GM20000 (cell line): ENCODE data around the gene ABCA7.

Experiments
- DNase-seq: peaks from one replicate; pipeline ENCODE4 v3.0.0; 2012; ENCODE audit warnings: low spot score
- TF ChIP-seq, protein P1 (sequence below): IDR thresholded peaks from 2 replicates; pipeline ENCODE4 v1.5.1; 2012; ENCODE audit warnings: mild to moderate bottlenecking, control low read depth; ENCODE audit errors: extremely low read depth, missing control alignments

ABCA7 gene

DNA sequence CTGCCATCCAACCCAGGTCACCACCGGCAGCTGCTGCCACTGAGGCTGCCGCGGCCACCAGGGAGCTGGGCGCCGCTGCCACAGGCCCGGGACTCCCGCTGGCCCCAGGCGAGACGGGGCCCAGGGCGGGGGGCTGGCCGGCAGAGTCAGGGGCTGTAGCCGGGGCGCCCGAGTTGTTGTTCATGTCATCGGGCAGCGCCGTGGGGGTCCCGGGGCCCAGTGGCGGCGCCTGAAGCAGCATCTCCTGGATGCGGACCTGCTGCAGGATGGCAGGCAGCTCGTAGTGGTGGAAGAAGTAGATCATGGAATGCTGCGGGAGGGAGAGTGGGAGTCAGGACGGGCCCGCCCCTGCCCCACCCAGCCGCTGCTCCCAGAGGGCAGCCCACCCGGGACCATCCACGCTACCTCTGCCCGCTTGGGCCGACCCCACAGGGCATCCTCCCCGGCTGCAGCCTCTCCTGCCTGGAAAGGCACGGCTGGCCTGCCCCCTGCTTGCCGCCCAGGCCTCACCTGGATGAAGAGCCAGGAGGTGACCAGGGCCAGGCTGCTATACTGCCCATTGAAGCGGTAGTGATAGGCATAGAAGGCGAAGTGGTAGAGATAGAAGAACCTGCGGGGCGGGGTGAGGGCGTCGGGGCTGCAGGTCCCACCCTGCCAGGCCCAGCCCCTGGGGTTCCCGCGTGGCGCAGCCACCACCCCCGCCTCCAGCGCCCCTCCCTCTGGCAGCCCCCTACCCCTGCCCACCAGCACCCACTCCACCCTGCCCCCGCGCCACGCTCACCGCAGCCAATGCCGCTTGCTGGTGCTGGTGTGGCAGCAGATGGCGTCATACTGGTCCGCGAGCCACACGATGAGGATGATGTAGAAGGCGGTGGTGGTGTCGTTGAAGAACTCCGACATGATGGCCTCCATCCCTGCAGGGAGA is 29.1 kb upstream of the ABCA7 start:
- DNase-seq = no peak
- TF ChIP-seq, protein P1, sequence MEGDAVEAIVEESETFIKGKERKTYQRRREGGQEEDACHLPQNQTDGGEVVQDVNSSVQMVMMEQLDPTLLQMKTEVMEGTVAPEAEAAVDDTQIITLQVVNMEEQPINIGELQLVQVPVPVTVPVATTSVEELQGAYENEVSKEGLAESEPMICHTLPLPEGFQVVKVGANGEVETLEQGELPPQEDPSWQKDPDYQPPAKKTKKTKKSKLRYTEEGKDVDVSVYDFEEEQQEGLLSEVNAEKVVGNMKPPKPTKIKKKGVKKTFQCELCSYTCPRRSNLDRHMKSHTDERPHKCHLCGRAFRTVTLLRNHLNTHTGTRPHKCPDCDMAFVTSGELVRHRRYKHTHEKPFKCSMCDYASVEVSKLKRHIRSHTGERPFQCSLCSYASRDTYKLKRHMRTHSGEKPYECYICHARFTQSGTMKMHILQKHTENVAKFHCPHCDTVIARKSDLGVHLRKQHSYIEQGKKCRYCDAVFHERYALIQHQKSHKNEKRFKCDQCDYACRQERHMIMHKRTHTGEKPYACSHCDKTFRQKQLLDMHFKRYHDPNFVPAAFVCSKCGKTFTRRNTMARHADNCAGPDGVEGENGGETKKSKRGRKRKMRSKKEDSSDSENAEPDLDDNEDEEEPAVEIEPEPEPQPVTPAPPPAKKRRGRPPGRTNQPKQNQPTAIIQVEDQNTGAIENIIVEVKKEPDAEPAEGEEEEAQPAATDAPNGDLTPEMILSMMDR = no peak

DNA sequence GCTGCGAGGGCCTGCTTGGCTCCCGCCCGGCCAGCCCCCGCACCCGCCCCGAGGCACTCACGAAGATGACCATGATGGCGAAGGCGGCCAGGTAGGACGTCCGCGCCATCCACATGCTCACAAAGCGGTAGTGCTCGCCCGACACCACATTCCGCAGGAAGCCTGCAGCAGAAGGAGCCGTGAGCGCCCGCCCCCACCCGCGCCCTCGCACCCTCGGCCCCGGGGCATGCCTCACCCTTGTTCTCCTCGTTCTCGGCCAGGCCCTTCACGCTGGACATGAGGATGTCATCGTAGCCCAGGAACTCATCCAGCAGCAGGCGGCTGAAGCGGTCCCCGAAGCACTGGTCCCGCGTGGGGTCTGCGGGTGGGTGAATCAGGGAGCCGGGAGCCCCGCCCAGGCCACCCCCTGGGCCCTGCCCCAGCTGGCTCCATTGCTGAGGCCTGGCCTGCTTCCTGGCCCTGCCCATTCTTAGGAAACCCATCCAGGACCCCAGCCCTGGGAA is 28.0 kb upstream of the ABCA7 start:
- TF ChIP-seq, protein P1 = no peak
- no peak for DNase-seq

DNA sequence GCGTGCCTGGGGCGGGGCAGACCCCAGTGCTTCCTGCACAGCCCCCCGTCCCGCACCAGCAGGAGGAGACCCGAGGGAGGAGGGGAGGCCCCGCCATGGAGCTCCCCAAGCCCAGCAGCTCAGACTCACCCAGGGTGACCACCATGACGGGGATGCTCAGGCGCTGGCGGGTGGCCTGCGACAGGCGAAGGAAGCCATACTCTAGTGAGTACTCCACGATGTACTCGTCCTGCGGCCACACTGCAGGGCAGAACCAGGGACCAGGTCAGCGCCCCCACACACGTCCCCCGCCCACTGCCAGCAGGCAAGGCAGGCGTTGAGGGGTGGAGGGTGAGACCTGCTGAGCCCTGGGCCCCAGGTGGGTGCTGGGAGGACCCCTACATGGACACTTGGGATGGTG is 27.6 kb upstream of the ABCA7 start:
- TF ChIP-seq, protein P1 = no peak
- no peak for DNase-seq

DNA sequence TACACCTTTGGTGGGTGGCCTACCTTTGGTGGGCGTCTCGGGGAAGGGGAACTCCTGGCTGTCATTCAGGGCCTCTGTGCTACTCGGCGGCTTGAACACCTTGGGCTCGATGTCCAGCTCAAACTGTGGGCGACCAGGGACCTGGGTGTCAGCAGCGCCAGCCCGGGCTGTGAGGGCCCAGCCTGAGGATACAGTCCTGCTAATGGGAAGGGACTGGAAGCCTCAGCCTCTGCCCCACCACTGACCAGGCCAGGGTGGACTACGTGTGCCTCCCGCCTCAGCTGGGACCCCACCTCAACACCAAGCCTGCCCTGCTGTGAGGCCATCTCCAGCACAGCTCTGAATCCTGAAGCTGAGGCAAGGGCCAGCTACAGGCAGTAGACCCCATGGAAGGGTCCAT is 26.7 kb upstream of the ABCA7 start:
- DNase-seq = no peak
- TF ChIP-seq, protein P1 = no peak

DNA sequence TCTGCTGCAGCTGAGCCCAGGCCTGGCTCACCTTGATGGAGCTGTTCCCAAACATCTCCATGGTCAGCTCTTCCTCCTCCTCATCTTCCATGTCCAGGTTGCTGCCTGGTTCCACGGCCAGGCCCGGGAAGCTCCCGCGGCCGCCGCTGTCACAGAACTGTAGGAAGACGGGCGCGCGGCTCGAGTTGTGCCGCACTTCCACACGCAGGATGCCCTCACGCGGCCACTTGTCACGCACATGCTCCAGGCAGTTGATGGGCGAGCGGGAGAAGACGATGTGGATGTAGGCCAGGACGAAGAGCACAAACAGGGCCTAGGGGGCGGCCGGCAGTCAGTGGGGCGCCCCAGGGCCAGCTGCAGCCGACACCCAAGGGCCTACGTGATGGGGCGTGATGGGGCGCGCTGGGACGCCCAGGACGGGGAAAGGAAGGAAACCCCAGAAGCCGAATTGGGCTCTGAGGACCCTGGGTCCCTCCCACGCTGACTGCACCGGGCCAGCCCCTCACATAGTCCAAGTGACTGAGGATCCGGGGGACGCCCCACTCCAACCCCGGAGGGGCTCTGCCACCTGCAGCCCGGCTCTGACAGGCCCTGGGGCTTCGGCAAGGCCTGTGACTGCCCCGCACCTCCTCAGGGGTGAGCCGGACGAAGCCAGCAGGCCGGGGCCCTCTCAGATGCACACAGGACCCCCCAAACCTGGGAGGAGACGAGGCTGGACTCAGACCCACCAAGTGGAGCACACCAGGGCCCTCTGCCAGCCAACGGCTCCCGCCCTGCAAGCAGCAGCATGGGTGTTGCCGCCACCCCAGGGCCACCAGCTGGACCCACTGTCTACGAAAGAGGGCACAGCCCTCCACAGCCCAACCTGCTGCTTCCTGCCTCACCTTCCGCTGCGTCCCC is 25.5 kb upstream of the ABCA7 start:
- TF ChIP-seq, protein P1 = no peak
- no peak for DNase-seq

DNA sequence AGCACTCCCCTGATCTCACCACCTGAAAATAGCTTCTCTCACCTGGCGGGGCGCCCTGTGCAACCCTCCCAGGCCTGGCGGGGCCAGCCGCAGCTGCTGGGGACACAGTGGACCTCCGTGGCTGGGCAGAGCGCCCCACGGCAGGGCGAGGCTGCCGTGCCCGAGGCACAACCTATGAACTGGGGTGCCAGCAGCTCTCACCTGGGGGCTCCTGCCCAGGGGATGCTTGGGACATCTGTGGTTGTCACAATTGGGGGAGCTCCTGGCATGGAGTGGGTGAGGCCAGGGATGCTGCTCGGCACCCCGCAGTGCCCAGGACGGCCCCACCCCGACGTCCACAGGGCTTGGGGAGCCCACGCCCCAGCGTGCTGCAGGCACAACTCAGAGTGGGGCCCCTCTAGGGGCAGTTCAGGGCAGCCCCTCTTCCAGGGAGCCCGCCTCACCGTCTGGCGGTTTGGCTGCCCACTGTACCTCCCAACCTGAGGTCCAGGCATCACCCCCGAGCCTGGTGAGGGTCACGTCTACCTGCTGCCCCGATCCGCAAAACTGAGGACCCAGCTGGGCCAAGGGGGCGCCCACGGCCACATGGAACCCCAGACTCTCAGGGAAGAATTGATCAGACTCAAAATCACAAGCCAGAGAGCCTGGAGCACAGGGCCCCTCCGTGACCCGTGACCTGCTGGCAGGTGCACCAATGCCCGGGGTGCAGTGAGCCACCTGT is 24.7 kb upstream of the ABCA7 start:
- TF ChIP-seq, protein P1 = no peak
- no peak for DNase-seq
